Measurements from ENCODE around the gene FNDC3B. TPM values are rescaled to one million over a fixed set of nuclear protein-coding genes. Genes with fewer than 3 reads are reported as not detected.

FNDC3B gene
- total and polyA plus RNA-seq, 2 donors (not counting 3 experiments of a cell fraction or from before 2014, with no cell fraction given), result 91.6 to 295 TPM

- intact Hi-C loops (cut with micrococcal nuclease) (loop anchor here (5.0 kb wide), 1 partner anchor 181 kb away; no protein-coding TSS in a partner anchor), dilution Hi-C loops (cut with MboI; ENCODE audit: extremely low pct_ligation_motif_present, low sequenced_read_pairs) (no loop called here)
- no peak for DNase-seq (ENCODE audit: low read depth, low spot score)
- no peaks in the 10 kb centered on the region for H3K9me1 ChIP-seq (replicated peaks; ENCODE audit: control insufficient read depth, extremely low read depth, insufficient read depth, low read length)
- H3K36me3 ChIP-seq (ENCODE audit: control insufficient read depth in 2 of 2, extremely low read depth in 1 of 2, insufficient read depth in 2 of 2, low read length in 2 of 2), result peaks cover 4 to 8% of the 10 kb centered on the region in 2 experiments
- H4K20me1 ChIP-seq (replicated peaks; ENCODE audit: control insufficient read depth, extremely low read depth, insufficient read depth, low read length), result no peaks in the 10 kb centered on the region
- no peak overlapping the region for H2AFZ ChIP-seq (ENCODE audit: low read depth, low read length)
- ChIA-PET CTCF (no interaction called here), POLR2A (no interaction called here)
- peak overlapping the region; percentile 99 for H3K27ac ChIP-seq (ENCODE audit: insufficient read depth, low read depth, low read length)
- H3K4me2 ChIP-seq (ENCODE audit: insufficient read depth, low read length), result no peak overlapping the region
- H3K9ac ChIP-seq (replicated peaks; ENCODE audit: extremely low read depth, insufficient read depth, low read length), result peak overlapping the region; percentile 83
- peak; percentile 26 for FAIRE-seq
- TF ChIP-seq MAX (IDR thresholded peaks at IDR 0.05; ENCODE audit: insufficient read depth, insufficient read length), result no peak
- TF ChIP-seq GATA2 (IDR thresholded peaks at IDR 0.05; ENCODE audit: insufficient read depth, insufficient read length, low read depth, low read length), result no peak
- TF ChIP-seq POLR2A (IDR thresholded peaks at IDR 0.05; ENCODE audit: low read depth, low read length), result no peak
- no peak for TF ChIP-seq POLR2AphosphoS5 (IDR thresholded peaks at IDR 0.05; ENCODE audit: insufficient read depth, low read depth, low read length)
- no peak for TF ChIP-seq MYC (IDR thresholded peaks at IDR 0.05; ENCODE audit: low read depth, low read length)
- TF ChIP-seq EZH2 (IDR thresholded peaks at IDR 0.05; ENCODE audit: borderline replicate concordance, low read depth, low read length, severe bottlenecking), result no peak
- no peak for TF ChIP-seq CTCF (IDR thresholded peaks at IDR 0.05; ENCODE audit: extremely low read depth in 1 of 2, insufficient read depth in 1 of 2, low read depth in 1 of 2, low read length in 2 of 2)
- no peak for TF ChIP-seq JUN (IDR thresholded peaks at IDR 0.05; ENCODE audit: borderline replicate concordance, insufficient read depth, insufficient read length, low read depth)
- TF ChIP-seq FOS (IDR thresholded peaks at IDR 0.05; ENCODE audit: borderline replicate concordance, insufficient read depth, low read length), result no peak
- no peak overlapping the region for H3K4me3 ChIP-seq (replicated peaks in 1 of 3; ENCODE audit: insufficient read depth in 1 of 3, low read depth in 1 of 3, low read length in 3 of 3)
- H3K79me2 ChIP-seq (ENCODE audit: control insufficient read depth, insufficient read depth, low read length), result peaks cover 59% of the 10 kb centered on the region
- H3K9me3 ChIP-seq (replicated peaks; ENCODE audit: control insufficient read depth, insufficient read depth, low read length), result no peaks in the 10 kb centered on the region
- H3K27me3 ChIP-seq (ENCODE audit: control insufficient read depth in 2 of 2, insufficient read depth in 2 of 2, low read length in 2 of 2), result no peaks in the 10 kb centered on the region
- peaks cover 84% of the 10 kb centered on the region for H3K4me1 ChIP-seq (ENCODE audit: control insufficient read depth, extremely low read depth, insufficient read depth, low read length)
- BruUV-seq (replicated peaks), result no TSS peak
Observed at GRCh38 chr3:172136330-172136729, 97.0 kb downstream of the FNDC3B start.
